HG02623 (cell line): ENCODE results near the gene ADGRE3.

Experiments used
- ATAC-seq: cut with Tn5 transposase; IDR thresholded peaks from one replicate; pipeline ENCODE4 v1.9.1; 2021; ENCODE audit warnings: moderate library complexity; ENCODE audit not compliant: unreplicated experiment

ADGRE3 gene, protein sequence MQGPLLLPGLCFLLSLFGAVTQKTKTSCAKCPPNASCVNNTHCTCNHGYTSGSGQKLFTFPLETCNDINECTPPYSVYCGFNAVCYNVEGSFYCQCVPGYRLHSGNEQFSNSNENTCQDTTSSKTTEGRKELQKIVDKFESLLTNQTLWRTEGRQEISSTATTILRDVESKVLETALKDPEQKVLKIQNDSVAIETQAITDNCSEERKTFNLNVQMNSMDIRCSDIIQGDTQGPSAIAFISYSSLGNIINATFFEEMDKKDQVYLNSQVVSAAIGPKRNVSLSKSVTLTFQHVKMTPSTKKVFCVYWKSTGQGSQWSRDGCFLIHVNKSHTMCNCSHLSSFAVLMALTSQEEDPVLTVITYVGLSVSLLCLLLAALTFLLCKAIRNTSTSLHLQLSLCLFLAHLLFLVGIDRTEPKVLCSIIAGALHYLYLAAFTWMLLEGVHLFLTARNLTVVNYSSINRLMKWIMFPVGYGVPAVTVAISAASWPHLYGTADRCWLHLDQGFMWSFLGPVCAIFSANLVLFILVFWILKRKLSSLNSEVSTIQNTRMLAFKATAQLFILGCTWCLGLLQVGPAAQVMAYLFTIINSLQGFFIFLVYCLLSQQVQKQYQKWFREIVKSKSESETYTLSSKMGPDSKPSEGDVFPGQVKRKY

DNA sequence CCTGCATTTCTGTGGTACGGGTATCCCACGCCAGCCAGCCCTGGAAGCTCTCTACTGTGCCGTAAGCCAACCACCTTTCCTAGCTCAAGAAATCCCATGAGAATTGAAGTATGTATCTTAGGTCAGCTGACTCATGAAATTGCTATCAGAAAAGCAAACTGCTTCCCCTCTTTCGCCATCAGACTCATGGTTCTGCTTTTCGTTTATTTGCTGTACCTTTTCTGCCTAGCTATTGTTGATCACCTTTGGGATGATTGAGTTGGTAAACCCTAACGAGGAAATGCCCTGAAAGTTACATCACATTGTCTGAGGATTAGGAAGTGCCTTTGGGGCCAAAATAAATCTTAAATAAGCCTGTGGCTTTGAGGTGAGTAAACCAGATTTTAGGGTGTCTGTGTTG lies at the start of gene ADGRE3:
Gene ADGRE3, minus strand, starts transcription at position 81 of the 400 bp plus-strand sequence. Its CDS starts 74 bp downstream, at position 7.
- ATAC-seq, result no peak

DNA sequence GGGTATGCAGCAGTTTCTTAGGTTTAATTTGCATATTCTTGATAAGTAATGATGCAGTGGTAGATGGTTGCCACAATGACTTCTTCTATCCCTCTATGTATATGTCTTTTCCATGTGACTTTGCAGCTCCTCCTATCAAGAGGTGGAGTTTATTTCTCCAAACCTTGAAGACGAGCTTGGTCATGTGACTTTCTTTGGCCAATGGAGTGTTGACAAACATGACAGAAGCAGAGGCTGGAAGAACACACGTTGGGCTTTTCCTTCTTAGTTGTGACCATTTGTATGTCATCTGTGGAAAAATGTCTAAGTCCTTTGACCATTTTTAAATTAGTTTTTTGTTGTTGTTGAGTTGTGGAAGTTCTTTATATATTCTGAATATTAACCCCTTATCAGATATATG lies 47.5 kb upstream of the ADGRE3 start:
- ATAC-seq, result no peak

DNA sequence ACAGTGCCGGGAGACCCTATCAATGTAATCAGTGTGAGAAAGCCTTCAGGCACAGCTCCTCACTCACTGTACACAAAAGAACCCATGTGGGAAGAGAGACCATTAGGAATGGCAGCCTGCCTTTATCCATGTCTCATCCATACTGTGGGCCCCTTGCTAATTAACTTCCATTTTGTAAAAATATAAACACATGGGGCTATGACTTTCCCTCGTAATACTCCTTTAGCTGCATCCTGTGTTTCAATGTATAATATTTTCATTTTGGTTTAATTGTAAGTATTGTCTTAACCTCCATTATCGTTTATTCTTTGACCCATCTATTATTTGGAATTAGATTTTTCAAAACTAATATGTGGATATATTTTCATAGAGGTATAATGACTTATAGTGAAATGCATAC lies 44.5 kb upstream of the ADGRE3 start:
- no peak for ATAC-seq

DNA sequence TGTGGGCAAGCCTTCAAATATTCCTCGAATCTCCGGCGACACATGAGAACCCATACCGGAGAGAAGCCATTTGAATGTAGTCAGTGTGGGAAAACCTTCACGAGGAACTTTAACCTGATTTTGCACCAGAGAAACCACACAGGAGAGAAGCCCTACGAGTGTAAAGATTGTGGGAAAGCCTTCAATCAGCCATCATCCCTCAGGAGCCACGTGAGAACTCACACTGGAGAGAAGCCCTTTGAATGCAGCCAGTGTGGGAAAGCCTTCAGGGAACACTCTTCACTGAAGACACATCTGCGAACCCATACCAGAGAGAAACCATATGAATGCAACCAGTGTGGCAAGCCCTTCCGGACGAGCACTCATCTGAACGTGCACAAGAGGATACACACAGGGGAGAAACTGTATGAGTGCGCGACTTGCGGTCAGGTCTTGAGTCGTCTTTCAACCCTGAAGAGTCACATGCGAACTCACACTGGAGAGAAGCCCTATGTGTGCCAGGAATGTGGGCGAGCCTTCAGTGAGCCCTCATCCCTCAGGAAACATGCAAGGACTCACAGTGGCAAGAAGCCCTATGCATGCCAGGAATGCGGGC lies 44.0 kb upstream of the ADGRE3 start:
- no peak for ATAC-seq

DNA sequence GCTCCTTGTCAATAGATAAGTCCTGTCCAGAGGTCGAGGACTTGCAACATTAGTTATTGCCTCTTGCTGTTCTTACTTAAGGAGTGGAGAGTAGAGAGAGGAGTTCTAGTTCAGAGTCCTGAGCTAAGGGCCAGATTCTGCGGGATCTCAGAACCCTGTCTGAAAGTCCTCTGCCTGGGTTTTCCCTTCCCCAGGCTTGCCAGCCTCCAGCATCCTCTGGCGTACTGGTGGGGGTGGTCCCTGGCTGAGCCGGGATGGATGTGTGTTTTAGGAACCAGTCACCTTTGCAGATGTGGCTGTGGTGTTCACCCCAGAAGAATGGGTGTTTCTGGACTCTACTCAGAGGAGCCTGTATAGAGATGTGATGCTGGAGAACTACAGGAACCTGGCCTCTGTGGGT lies 41.2 kb upstream of the ADGRE3 start:
- no peak for ATAC-seq

DNA sequence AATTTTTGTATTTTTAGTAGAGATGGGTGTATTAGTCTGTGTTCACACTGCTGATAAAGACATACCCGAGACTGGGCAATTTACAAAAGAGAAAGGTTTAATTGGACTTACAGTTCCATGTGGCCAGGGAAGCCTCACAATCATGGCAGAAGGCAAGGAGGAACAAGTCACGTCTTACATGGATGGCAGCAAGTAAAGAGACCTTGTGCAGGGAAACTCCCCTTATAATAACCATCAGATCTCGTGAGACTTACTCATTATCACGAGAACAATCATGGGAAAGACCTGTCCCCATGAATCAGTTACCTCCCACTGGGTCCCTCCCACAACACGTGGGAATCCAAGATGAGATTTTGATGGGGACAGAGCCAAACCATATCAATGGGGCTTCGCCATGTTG lies 29.8 kb upstream of the ADGRE3 start:
- no peak for ATAC-seq

DNA sequence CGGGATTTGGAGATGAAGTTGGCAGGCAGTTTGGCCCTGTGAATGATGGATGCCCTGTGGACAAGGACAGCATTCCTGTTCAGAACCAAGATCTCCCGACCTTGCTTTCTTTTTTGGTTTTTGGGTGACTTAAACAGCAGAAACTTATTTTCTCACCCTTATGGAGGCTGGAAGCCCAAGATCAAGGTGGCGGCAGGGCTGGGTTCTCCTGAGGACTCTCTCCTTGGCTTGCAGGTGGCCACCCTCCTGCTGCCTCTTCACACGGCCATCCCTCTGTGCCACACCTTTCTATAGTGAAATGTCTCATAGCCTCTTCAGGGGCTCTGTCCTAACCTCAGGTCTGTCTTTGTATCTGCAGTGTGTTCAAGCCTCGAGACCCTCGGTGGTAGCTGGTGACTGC lies 29.2 kb upstream of the ADGRE3 start:
- ATAC-seq, result no peak

DNA sequence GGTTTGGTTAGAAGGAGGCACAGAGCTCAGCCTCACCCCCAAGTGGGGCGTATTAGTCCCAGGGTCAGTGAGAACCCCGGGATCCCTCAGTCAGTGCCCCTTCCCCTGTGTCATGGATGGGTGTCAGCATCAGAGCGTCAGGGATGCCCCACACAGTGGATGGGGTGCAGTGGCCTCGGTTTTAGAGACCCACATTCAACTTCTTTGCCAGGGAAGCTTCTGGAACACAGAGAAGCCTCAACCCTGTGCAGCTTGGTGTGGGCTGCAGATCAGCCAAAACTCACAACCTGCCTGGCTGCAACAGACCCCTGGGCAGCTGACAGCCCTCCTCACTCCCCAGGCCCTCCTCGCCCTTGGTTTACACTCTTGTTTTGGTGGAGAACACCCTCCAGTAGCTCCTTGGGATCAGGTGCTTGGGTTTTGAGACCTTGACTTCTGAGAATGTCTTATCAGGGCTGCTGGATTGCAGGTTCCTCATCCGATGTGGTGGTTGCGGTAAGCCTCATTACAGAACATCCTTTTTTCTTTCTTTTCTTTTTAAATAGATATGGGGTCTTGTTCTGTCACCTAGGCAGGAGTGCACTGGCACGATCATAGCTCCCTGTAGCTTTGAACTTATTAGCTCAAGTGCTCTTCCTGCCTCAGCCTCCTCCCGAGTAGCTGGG lies 26.2 kb upstream of the ADGRE3 start:
- no peak for ATAC-seq

DNA sequence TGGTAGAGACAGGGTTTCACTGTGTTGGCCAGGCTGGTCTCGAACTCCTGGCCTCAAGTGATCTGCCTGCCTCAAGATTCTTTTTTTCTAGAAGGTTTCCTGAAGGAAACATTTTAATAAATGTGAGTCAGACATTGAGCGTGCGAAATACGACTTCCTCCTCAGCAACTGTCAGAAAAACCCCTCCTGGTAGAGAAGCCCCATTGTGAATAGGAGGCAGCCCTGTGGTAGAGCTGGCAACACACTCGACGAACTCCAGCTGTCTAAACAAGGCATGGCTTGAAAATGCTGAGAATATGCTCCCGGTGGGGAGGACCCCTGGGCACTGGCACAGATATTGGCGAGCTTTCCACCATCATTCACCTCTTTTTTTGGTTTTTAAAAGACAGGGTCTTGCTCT lies 25.0 kb upstream of the ADGRE3 start:
- ATAC-seq, result no peak

DNA sequence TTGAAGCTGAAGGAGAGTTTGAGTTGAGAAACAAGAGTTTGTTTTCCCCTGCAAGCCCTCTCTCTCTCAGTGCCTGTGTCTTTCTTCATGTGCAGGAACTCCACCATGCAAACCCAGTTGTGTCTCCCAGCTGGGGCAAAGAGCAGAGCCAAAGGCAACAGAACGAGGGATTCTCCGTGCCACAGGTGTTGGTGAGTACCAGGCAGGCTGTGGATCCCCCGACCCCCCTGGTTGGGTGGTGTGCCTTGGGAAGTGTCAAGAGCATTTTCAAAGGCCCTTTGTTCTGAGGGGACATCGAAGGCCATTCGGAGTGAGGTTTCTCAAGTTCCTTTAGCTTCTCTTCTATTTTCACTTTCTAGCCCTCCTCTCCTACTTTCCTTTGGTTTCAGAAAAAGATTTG lies 20.8 kb upstream of the ADGRE3 start:
- no peak for ATAC-seq

DNA sequence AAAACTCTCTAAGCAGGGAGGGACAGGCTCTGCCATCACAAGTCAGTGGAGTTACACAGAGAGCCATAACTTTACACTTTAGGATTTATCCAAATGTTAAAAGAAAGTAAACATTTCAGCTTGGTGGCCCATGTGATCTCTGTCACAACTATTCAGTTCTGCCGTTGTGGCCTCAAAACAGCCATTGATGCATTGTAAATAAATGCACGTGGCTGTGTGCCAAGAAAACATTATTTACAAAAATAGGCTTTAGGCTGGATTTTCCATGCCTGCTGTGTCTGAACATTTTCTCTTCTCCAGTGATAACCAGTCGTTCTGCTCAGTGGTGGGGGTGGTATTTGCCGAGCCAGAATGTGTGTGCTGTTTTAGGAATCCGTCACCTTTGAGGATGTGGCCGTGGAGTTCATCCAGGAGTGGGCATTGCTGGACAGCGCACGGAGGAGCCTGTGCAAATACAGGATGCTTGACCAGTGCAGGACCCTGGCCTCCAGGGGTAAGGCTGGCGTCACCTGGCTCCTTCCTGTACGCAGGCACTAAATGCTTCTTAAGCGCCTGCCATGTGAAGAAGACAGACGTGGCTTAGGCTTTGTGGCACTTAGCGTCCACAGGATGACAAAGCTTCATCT lies 20.1 kb upstream of the ADGRE3 start:
- ATAC-seq, result no peak

DNA sequence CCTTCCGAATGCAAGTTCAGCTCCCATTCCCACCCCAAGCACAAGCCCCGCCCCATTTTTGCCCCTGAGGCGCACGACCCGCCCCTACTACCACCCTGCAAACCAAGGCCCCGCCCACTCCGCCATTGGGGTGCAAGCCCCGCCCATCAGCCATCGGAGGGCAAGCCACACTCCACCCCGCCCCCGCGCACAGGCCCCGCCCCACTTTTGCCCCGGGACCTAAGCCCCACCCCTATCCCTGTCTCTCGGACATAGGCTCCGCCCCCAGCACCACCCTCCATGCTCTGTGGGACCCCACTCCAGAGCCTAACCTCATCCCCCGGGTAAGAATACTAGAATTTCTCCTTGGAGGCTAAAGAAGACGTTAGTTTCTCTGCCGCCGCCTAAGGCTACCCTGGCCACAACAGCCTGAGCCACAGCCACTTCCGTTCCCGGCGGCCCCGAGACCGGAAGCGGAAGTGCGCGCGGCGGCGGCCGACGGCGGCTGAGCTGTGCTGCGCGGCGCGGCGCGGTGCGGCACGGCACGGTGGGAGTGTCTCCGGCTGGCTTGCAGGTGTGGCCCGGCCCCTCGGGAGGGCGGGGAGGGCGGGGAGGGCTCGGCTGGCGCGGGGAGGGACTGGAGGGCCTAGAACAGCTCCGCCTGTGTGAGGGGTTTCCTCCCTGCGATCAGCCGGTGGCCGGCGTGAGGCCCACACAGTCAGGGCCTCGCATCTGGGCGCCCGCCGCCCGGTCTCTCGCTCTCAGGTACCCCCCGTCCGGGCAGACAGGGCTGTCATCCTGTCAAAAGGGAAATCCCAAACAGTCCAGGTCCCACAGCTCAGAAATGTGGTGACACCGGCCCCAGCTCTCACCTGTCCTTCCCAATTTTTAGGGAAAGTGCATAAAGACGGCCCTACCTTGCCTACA lies 15.2 kb upstream of the ADGRE3 start, which contains the start of gene ZNF333:
Gene ZNF333, plus strand, starts transcription at position 451 of the 906 bp plus-strand sequence. CDS start 3,444 bp downstream, outside the sequence.
- peak; percentile 86 for ATAC-seq

DNA sequence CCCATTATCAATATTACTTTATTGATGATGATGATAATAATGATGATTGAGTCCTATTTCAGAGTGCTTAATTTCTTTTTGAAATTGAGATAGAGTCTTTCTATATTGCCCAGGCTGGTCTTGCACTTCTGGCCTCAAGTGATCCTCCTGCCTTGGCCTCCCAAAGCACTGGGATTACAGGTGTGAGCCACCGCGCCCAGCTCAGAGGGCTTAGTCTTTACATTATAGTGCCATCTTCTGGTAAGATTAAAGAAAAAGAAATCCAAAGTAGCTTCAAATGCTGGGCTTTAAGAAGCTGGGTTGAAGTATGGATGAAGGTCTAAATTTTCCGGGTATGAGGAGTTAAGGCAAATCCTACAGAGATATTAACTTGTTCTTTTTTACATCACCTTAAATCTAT lies 11.8 kb upstream of the ADGRE3 start:
- ATAC-seq, result no peak

DNA sequence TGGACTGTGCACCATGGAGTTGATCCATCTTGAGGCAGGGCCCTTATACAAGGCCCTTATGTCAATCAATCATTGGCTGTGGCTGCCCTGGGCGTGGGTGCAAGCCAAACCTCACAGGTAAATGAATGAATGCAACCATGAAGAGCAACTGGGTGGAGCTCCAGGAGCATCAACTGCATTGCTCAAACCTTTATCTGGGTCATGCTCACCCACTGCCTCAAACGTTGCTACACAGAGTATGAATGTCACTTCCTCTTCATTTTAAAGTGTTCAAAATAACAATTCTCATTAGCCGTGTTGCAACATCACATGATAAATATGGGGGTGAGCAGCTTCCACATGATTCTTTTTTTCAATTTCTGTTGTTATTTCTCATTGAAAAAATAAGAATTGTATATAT lies 8.8 kb upstream of the ADGRE3 start:
- no peak for ATAC-seq

DNA sequence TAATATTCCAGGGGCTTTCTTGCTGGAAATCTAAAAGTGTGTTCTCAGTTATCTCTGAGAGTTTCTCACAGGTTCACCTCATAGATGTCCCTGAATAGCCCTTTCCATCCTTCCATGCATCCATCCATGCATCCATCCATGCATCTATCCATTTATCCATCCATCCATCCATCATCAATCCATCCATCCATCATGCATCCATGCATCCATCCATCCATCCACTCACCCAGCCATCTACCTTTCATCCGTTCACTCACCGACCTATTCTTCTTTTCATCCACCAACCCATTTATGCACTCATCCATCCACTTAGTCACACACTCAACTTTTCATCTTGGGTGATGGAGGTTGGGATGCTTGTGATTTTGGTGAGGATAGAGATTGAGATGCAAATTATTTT lies 7.4 kb upstream of the ADGRE3 start:
- ATAC-seq, result no peak

DNA sequence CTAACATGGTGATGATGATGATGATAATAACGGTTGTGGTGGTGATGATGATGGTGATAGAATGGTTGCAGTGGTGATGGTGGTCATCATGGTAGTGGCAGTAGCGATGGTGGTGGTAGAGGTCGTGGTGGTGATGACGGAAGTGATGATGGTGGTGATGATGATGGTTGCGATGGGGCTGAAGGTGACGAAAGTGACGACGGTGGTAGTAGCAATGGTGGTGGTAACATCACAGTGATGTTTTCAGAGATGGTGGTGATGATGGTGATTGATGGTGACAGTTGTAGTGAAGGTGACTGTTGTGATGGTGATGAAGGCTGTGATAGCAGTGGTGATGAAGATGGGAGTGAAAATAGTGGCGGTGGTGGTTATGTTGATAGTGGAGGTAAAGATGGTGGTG lies 3.6 kb upstream of the ADGRE3 start:
- no peak for ATAC-seq

DNA sequence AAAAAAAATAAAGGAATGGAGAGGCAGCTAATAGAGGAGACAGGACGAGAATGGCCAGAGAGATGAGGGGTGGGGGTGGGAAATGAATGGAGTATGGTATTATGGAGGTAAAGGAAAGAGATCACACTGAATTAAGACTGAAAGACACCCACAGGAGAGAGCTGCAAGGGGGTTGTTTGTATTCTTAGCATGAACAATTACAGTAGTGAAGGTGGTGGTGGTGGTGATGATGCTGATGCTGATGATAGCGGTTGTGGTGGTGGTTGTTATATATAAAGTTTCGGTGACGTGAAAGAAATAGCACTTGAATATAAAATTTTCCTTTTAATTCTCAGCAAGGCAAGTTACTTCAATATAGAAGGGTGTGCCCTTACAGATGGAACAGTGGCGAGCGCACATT lies 2.8 kb upstream of the ADGRE3 start:
- ATAC-seq, result no peak

DNA sequence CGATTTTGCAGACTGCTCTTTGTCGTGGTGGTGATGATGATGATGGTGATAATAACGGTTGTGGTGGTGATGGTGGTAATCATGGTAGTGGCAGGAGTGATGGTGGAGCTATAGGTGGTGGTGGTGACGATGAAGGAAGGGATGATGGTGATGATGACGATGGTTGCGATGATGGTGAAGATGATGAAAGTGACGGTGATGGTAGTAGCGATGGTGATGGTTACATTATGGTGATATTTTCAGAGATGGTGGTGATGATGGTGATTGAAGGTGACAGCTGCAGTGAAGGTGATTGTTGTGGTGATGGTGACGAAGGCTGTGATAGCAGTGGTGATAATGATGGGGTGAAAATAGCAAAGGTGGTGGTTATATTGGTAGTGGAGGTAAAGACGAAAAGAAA lies 2.1 kb upstream of the ADGRE3 start:
- ATAC-seq, result no peak

DNA sequence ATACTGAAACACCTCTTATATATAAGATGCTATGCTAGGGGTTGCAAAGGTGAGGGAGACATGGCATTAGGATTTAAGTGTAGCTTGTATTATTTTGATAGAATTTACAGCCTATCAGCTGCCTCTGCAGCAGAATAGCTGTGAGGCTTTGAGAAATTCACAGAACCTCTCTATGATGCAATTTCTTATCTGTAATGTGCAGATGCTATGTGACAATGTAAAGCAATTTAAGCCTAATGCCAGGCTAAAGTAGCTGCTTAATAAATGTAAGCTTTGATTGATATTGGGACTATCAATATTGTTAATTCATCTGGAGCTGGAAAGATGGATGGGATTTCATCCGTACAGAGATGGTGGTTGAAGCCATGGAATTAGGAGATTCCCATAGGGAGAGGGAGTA lies 1.6 kb downstream of the ADGRE3 start:
- ATAC-seq, result no peak
